ENCODE data around the gene SGTA. TPM values are rescaled to one million over a fixed set of nuclear protein-coding genes. Genes with fewer than 3 reads are reported as not detected.

Gene SGTA
- total and polyA plus RNA-seq, 4 donors, result 16.7 to 38.4 (median 21.0) TPM

DNA sequence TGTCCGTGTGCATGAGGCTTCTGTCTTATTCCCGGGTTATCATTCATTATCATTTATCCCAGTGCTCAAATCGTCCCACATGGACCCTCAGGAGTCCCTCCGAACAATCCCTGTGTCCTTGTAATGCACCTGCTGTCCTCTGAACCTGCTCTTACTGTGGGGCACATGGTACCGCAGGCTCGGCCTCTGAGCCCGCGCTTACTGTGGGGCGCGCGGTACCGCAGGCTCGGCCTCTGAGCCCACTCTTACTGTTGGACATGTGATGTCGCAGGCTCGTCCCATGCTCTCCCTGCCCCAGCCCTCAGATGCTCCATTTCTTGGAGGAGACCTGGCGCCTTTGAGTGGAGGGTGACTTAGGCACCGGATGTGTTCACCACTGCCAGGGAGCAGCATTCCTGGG, 19.8 kb upstream of the SGTA start (continued):
- TF ChIP-seq, protein P1, sequence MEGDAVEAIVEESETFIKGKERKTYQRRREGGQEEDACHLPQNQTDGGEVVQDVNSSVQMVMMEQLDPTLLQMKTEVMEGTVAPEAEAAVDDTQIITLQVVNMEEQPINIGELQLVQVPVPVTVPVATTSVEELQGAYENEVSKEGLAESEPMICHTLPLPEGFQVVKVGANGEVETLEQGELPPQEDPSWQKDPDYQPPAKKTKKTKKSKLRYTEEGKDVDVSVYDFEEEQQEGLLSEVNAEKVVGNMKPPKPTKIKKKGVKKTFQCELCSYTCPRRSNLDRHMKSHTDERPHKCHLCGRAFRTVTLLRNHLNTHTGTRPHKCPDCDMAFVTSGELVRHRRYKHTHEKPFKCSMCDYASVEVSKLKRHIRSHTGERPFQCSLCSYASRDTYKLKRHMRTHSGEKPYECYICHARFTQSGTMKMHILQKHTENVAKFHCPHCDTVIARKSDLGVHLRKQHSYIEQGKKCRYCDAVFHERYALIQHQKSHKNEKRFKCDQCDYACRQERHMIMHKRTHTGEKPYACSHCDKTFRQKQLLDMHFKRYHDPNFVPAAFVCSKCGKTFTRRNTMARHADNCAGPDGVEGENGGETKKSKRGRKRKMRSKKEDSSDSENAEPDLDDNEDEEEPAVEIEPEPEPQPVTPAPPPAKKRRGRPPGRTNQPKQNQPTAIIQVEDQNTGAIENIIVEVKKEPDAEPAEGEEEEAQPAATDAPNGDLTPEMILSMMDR (IDR thresholded peaks at IDR 0.05; ENCODE audit: low read depth, low read length, missing input control), result no peak

DNA sequence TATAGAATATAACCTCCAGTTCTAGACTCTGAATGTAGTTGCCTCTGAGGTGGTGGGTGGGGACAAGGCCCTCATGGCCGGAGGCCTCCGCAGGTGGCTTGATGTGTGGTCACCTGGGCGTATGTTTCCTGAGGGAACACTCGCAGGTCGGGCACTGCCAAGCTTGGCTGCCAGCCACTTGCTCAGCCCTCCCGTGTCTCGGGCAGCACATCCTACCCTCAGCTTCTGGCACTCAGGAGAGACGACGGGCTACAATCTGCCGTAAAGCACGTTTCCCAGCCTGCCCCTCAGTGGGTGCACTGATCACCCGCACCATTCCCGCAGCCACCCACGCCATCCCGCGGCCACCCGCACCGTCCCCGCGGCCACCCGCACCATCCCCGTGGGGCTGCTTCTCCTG, 17.4 kb upstream of the SGTA start:
- no peak overlapping the region for H3K4me3 ChIP-seq (ENCODE audit: low read depth in 1 of 3, low read length in 3 of 3)
- DNase-seq (ENCODE audit: low spot score), result no peak
- H3K9ac ChIP-seq (ENCODE audit: low read depth in 1 of 2, low read length in 2 of 2), result no peak overlapping the region
- peaks cover 0 to 9% (median 6%) of the 10 kb centered on the region in 4 donors for H3K4me1 ChIP-seq (ENCODE audit: control insufficient read depth in 4 of 4, insufficient read depth in 4 of 4, low read length in 3 of 4)
- no peaks in the 10 kb centered on the region for H3K27me3 ChIP-seq (ENCODE audit: control insufficient read depth in 4 of 4, insufficient read depth in 4 of 4, low read length in 3 of 4)
- peaks cover 0 to 35% (median 6%) of the 10 kb centered on the region in 4 donors for H3K36me3 ChIP-seq (ENCODE audit: control insufficient read depth in 4 of 4, insufficient read depth in 3 of 4, low read depth in 1 of 4, low read length in 3 of 4)
- WGBS, result 95% methylated on average over 22 of the region's 22 CpGs
- H3K27ac ChIP-seq (ENCODE audit: low read depth in 1 of 2, low read length in 2 of 2), result no peak overlapping the region
- no peaks in the 10 kb centered on the region for H3K9me3 ChIP-seq (ENCODE audit: control insufficient read depth in 4 of 4, low read length in 3 of 4)
- no peak for TF ChIP-seq EGR1 (IDR thresholded peaks at IDR 0.05; ENCODE audit: low read depth in 2 of 2)
- TF ChIP-seq, protein P2, sequence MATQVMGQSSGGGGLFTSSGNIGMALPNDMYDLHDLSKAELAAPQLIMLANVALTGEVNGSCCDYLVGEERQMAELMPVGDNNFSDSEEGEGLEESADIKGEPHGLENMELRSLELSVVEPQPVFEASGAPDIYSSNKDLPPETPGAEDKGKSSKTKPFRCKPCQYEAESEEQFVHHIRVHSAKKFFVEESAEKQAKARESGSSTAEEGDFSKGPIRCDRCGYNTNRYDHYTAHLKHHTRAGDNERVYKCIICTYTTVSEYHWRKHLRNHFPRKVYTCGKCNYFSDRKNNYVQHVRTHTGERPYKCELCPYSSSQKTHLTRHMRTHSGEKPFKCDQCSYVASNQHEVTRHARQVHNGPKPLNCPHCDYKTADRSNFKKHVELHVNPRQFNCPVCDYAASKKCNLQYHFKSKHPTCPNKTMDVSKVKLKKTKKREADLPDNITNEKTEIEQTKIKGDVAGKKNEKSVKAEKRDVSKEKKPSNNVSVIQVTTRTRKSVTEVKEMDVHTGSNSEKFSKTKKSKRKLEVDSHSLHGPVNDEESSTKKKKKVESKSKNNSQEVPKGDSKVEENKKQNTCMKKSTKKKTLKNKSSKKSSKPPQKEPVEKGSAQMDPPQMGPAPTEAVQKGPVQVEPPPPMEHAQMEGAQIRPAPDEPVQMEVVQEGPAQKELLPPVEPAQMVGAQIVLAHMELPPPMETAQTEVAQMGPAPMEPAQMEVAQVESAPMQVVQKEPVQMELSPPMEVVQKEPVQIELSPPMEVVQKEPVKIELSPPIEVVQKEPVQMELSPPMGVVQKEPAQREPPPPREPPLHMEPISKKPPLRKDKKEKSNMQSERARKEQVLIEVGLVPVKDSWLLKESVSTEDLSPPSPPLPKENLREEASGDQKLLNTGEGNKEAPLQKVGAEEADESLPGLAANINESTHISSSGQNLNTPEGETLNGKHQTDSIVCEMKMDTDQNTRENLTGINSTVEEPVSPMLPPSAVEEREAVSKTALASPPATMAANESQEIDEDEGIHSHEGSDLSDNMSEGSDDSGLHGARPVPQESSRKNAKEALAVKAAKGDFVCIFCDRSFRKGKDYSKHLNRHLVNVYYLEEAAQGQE (IDR thresholded peaks at IDR 0.05), result no peak
- TF ChIP-seq, protein P3, sequence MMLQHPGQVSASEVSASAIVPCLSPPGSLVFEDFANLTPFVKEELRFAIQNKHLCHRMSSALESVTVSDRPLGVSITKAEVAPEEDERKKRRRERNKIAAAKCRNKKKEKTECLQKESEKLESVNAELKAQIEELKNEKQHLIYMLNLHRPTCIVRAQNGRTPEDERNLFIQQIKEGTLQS (IDR thresholded peaks at IDR 0.05), result no peak
- TF ChIP-seq GABPA (IDR thresholded peaks at IDR 0.05 in 1 of 2, conservative IDR thresholded peaks at IDR 0.05 in 1 of 2), result no peak
- no peak for TF ChIP-seq SP1 (IDR thresholded peaks at IDR 0.05)
- TF ChIP-seq JUND (IDR thresholded peaks at IDR 0.05), result no peak
- TF ChIP-seq FOXA2 (IDR thresholded peaks at IDR 0.05), result no peak
- TF ChIP-seq, protein P4, sequence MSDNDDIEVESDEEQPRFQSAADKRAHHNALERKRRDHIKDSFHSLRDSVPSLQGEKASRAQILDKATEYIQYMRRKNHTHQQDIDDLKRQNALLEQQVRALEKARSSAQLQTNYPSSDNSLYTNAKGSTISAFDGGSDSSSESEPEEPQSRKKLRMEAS (IDR thresholded peaks at IDR 0.05), result no peak
- no peak for TF ChIP-seq HNF4G (IDR thresholded peaks at IDR 0.05)
- TF ChIP-seq, protein P5, sequence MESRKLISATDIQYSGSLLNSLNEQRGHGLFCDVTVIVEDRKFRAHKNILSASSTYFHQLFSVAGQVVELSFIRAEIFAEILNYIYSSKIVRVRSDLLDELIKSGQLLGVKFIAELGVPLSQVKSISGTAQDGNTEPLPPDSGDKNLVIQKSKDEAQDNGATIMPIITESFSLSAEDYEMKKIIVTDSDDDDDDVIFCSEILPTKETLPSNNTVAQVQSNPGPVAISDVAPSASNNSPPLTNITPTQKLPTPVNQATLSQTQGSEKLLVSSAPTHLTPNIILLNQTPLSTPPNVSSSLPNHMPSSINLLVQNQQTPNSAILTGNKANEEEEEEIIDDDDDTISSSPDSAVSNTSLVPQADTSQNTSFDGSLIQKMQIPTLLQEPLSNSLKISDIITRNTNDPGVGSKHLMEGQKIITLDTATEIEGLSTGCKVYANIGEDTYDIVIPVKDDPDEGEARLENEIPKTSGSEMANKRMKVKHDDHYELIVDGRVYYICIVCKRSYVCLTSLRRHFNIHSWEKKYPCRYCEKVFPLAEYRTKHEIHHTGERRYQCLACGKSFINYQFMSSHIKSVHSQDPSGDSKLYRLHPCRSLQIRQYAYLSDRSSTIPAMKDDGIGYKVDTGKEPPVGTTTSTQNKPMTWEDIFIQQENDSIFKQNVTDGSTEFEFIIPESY (IDR thresholded peaks at IDR 0.05), result no peak
- TF ChIP-seq RAD21 (IDR thresholded peaks at IDR 0.05), result no peak
